ENCODE results near the gene DEFB124.
"Not testable (repeated sequence)": the region's sequence is repeated elsewhere in the genome, so short reads cannot be mapped to it uniquely, and the experiment has no call there.

The DEFB124 gene

DNA sequence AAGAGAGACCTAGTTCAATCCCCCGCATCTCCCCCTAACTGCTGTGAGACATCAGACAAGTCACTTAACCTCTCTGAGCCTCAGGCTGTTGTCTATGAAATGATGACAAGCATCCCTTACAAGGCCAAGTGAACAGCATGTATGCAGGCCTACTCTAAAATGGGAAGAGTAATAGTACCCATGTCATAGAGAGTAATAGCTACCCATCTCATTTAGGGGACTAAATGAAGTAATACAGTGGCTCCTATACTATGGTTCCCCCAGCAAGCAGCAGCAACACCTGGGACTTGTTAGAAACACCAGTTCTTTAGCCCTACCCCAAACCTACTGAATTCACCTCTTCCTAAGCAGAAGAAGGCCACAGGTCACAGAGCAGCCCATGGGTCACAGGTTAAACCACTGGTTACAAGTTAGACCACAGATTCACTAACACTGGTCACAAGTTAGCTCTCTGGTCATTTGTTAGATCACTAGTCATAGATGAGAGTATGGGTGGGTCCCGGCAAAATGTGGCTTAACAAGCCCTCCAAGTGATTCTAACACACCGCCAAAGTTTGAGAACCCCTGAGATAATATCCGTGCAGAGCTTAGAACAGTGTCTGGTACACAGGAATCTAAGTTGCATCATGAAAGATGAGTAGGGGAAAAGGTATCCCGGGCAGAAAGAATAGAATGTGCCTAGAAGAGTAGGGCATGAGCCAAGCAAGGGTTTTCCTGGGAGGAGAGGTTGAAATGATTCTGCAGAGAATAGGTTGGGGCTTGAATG is 1.4 kb downstream of the DEFB124 start:
- TF ChIP-seq TAF1 (IDR thresholded peaks at IDR 0.05; ENCODE audit: low read depth, low read length) (no peak), POLR2A (IDR thresholded peaks at IDR 0.05; ENCODE audit: low read depth, low read length) (no peak), PAX5 (IDR thresholded peaks at IDR 0.05; ENCODE audit: insufficient read depth, low read length, severe bottlenecking) (no peak), SPI1 (IDR thresholded peaks at IDR 0.05; ENCODE audit: low read depth, low read length) (no peak), POLR2AphosphoS5 (IDR thresholded peaks at IDR 0.05; ENCODE audit: low read depth, low read length) (no peak), POU2F2 (IDR thresholded peaks at IDR 0.05; ENCODE audit: low read depth, low read length) (no peak)
- FAIRE-seq: peak; percentile 61
- DNase-seq (ENCODE audit: insufficient read length, low spot score): no peak

DNA sequence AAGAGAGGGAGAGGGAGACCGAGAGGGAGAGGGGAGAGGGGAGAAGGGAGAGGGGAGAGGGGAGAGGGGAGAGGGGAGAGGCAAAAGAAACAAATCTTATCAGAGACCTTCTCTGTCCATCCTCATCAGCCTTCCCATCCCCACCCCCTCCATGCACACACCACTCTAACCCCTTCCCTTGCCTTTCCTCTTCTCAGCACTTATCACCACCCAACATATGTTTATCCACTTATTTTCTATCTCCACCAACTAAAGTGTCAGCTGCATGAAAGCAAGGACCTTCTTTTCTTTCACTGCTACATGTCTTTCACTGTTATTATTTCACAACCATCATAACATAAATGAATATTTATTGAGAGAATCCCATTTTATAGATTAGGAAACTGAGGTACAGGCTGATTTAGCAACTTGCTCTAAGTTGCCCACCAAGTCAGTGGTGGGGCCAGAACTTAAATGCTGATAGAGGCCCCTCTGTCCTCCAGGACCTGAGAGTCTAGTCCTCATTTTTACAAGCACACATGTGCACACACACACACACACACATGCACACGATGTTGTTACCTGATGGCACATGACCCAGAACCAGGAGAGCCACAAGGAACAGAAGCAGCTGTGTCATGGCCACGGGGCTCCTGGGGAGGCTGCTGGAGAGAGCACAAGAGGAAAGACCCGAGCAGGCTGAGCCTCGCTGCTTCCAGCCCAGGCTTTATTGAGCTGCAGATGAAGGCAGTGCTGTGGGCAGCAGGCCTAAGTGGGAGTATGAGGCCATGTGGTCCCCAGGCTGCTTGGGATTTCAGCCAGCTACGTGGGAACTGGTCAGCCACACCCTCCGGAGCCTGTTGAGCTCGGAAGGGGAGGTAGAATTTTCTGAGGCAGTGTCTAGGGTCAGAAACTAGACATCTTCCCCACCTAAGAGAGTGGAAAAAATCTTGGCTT is 2.3 kb downstream of the DEFB124 start:
- FAIRE-seq (no peak), DNase-seq (ENCODE audit: insufficient read length, low spot score) (no peak)
- TF ChIP-seq POLR2A (IDR thresholded peaks at IDR 0.05; ENCODE audit: low read depth, low read length) (no peak), SPI1 (IDR thresholded peaks at IDR 0.05; ENCODE audit: low read depth, low read length) (no peak), PAX5 (IDR thresholded peaks at IDR 0.05; ENCODE audit: insufficient read depth, low read length, severe bottlenecking) (no peak), POU2F2 (IDR thresholded peaks at IDR 0.05; ENCODE audit: low read depth, low read length) (no peak), TAF1 (IDR thresholded peaks at IDR 0.05; ENCODE audit: low read depth, low read length) (no peak), POLR2AphosphoS5 (IDR thresholded peaks at IDR 0.05; ENCODE audit: low read depth, low read length) (no peak)

DNA sequence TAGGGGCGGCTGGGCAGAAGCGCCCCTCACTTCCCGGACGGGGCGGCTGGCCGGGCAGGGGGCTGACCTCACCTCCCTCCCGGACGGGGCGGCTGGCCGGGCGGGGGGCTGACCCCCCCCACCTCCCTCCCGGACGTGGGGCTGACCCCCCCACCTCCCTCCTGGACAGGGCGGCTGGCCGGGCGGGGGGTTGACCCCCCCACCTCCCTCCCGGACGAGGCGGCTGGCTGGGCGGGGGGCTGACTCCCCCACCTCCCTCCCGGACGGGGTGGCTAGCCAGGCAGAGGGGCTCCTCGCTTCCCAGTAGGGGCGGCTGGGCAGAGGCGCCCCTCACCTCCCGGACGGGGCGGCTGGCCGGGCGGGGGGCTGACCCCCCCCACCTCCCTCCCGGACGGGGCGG is 4.0 kb downstream of the DEFB124 start:
- FAIRE-seq; DNase-seq (ENCODE audit: insufficient read length, low spot score): not testable (repeated sequence)

DNA sequence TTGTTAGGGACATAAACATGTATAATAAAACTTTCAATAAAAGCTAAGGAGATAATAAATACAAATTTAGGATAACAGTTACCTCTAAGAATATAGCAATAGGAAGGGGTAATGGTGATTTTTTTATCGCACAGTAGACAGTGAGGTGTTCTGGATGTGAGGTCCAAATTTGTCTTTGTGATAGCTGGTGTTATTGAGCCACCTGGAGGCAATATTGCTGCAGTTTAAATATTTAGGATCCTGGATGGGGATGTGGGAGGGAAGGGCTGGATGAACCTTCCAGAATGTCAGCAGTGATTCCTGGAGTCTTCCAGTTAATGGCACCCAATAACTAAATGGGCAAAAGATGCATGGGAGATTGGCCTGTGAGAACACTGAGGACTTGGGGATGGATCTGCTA is 20.6 kb downstream of the DEFB124 start:
- DNase-seq (ENCODE audit: insufficient read length, low spot score) (no peak), FAIRE-seq (no peak)
- no peak for TF ChIP-seq TAF1 (IDR thresholded peaks at IDR 0.05; ENCODE audit: low read depth, low read length)
- no peak for TF ChIP-seq POLR2A (IDR thresholded peaks at IDR 0.05; ENCODE audit: low read depth, low read length)
- no peak for TF ChIP-seq SPI1 (IDR thresholded peaks at IDR 0.05; ENCODE audit: low read depth, low read length)
- no peak for TF ChIP-seq POU2F2 (IDR thresholded peaks at IDR 0.05; ENCODE audit: low read depth, low read length)
- no peak for TF ChIP-seq POLR2AphosphoS5 (IDR thresholded peaks at IDR 0.05; ENCODE audit: low read depth, low read length)

DNA sequence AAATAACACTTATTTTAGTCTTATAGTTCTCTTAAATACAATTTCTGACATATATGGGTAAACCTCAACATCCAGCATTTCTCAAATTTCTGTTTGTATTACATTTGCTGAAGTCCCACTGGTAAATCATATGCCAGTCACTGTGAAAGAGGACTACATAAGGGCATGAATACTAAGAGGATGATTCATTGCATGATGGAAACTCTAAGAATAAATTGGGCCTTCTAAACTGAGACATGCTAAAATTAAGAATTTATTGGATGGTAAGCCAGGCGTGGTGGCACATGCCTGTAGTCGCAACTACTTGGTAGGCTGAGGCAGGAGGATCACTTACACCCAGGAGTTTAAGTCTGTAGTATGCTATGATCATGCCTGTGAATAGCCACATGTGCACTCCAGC is 22.4 kb downstream of the DEFB124 start:
- TF ChIP-seq POLR2AphosphoS5 (IDR thresholded peaks at IDR 0.05; ENCODE audit: low read depth, low read length) (no peak), PAX5 (IDR thresholded peaks at IDR 0.05; ENCODE audit: insufficient read depth, low read length, severe bottlenecking) (no peak), POU2F2 (IDR thresholded peaks at IDR 0.05; ENCODE audit: low read depth, low read length) (no peak), TAF1 (IDR thresholded peaks at IDR 0.05; ENCODE audit: low read depth, low read length) (no peak), SPI1 (IDR thresholded peaks at IDR 0.05; ENCODE audit: low read depth, low read length) (no peak), POLR2A (IDR thresholded peaks at IDR 0.05; ENCODE audit: low read depth, low read length) (no peak)
- FAIRE-seq (no peak), DNase-seq (ENCODE audit: insufficient read length, low spot score) (no peak)

DNA sequence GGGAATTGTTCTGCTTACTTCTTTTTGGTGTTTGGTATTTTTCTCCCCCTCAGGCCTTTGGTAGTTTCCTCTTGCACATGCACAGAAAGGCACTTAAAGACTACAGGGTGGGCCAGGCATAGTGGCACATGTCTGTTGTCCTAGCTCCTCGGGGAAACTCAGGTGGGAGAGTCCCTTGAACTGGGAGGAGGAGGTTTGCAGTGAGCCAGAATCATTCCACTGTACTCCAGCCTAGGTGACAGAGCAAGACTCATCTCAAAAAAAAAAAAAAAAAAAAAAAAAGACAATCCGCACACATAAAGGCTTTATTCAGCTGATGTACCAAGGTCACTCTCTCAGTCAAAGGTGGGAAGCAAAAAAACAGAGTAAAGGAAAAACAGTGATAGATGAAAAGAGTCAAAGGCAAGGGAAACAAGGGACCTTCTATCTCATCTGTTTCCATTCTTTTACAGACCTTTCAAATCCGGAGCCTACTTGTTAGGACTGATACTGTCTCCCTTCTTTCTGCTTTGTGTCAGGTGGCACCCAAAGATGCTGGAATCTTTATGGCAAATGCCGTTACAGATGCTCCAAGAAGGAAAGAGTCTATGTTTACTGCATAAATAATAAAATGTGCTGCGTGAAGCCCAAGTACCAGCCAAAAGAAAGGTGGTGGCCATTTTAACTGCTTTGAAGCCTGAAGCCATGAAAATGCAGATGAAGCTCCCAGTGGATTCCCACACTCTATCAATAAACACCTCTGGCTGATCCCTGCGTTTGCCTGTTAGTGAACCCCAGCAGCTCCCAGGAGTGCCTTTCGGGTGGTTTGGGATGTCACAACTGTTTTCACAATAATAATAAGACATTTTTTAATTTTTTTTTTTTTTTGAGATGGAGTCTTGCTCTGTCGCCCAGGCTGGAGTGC is 25.2 kb downstream of the DEFB124 start:
- DNase-seq (ENCODE audit: insufficient read length, low spot score): no peak
- no peak for TF ChIP-seq POLR2A (IDR thresholded peaks at IDR 0.05; ENCODE audit: low read depth, low read length)
- FAIRE-seq: no peak

DNA sequence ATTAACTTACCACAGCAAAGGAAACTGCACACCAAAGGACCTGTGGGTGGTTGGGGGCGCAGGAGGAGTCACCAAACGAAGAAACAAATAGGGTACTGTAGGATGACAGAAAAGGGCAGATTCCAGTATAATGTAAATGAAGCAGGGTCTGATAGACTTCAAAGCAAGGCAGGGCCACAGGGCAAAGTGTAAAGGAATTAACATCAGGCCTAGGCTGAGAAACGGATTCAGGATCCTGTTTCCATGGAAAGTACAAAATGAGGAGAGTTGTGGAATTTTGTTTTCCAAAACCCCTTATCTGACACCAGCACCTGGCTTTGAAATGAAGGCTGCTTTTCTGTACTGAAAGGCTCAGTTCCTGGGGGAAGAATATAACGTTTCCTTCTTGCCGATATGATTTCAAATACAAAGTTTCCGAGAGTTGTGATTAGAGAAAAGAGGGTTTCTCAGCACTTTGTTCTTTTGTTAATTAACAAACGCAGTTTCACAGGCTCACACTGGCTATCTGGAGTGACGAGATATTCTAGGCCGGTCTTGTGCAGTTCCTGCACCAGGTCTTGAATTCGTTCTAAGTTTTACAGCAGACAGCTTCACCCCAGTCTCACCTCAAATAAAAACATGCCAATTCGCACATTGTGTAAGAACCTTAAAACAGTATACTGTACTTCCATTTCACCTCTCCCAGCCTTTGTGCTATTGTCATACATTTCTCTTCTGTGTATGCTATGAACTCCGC is 28.7 kb downstream of the DEFB124 start:
- TF ChIP-seq POLR2AphosphoS5 (IDR thresholded peaks at IDR 0.05; ENCODE audit: low read depth, low read length): no peak
- no peak for TF ChIP-seq PAX5 (IDR thresholded peaks at IDR 0.05; ENCODE audit: insufficient read depth, low read length, severe bottlenecking)
- TF ChIP-seq POU2F2 (IDR thresholded peaks at IDR 0.05; ENCODE audit: low read depth, low read length): no peak
- TF ChIP-seq SPI1 (IDR thresholded peaks at IDR 0.05; ENCODE audit: low read depth, low read length): no peak
- FAIRE-seq (no peak), DNase-seq (ENCODE audit: insufficient read length, low spot score) (no peak)

DNA sequence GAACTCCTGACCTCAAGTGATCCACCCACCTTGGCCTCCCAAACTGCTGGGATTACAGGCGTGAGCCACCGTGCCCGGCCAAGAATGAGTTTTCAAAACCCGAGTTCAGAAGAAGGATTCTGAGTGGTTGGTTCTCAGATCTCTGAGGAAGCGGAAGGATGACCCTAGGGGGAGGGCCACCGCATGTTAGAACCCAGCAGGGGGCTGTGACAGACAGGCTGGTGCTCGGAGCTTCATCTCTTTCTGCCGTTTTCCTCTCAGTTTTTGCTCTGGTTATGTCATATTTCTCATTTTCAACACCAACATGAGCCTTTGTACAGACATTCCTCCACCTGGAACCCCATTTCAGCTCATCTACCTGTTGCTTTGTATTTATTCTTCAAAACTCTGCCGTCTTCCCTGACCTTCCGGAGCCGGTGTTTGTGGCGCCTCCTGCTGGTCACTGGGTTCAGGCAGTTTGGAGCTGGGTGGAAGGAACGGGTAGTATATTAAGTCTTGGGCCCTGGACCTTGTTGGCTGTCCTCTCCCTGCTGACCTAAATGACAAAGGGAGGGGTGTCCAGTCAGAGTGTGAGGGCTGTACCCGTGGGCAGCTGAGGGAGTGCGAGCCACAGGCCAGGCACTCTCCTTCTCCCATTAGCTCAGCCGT is 34.8 kb downstream of the DEFB124 start, which contains the start of gene DEFB123:
TSS of gene DEFB123 (plus strand) at position 621 of the 648 bp plus-strand sequence. CDS start 67 bp downstream, outside the sequence.
- TF ChIP-seq TAF1 (IDR thresholded peaks at IDR 0.05; ENCODE audit: low read depth, low read length): no peak
- TF ChIP-seq PAX5 (IDR thresholded peaks at IDR 0.05; ENCODE audit: insufficient read depth, low read length, severe bottlenecking): no peak
- no peak for TF ChIP-seq POU2F2 (IDR thresholded peaks at IDR 0.05; ENCODE audit: low read depth, low read length)
- no peak for TF ChIP-seq POLR2AphosphoS5 (IDR thresholded peaks at IDR 0.05; ENCODE audit: low read depth, low read length)
- FAIRE-seq (no peak), DNase-seq (ENCODE audit: insufficient read length, low spot score) (no peak)
